GM21367 (cell line): ENCODE data around the gene HNRNPU.

Source experiments
- ATAC-seq: cut with Tn5 transposase; IDR thresholded peaks from one replicate; pipeline ENCODE4 v1.9.1; 2021; ENCODE audit not compliant: unreplicated experiment

Gene HNRNPU

DNA sequence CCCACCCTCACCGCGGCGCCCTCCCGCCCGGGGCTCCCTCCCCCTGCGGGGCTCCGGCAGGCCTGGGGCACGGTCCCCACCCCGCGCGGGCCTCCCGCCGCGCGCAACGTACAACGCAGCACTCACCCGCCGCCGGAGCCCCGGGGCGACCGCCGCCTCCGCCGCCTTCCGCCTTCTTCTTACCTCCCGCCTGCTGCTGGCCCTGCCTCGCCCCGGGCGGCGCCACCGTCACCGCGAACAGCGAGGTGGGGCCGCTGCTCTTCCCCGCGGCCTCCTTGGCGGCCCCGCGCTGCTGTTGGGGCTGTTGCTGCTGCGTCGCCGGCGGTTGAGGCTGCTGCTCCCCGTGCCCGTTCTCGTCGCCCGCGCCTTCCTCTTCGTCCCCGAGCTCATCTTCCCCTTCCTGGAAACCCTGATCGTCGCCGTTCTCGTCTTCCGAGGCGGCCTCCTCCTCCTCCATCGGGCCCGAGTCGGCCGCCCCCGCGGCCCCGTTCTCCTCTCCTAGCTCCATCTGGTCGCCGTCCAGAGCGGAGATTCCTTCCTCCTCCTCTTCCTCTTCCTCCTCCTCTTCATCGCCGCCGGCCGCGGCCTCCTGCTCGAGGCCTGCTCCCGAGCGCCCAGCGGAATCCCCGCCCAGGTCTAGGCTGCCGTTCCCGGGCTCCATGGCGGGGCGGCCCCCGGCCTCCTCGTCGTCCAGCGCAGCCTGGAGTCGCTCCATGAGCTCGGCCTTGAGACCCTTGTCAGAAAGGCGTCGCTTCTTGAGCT is 671 bp downstream of the HNRNPU start:
- ATAC-seq = no peak

DNA sequence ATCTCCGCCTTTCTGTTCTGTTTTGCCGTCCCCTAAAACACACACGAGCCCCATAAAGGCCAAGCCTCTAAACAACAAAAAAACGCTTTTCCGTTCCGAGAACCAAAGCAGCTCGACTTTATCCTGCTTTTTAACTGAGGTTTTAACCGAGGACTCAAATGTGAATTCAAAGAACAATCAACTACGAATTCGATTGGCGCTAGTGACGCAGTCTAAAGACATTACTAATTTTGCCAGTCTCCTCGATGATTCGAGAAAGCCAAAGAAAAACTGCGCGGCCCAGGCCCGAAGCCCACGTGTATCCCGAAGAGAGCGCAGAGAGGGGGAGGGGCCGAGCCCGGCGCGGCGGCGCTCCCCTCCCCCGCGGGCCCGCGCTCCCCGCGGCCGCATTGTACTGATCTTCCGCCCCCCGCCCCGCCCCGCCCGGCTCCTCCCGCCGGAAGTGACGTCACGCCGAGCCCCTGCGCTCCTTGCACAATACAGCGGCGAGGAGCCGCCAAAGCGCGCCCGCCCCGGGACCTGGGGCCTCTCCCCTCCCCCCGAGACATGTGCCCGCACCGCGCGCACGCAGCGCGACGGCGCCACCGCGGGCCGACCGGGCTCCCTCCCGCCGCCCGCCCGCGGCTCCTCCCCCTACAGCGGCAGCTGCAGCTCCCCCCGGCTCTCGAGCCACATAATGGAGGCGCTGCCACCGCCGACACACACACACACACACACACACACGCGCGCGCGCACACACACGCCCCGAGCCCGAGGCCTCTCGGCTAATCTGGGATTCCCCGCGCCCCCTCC is 1.4 kb downstream of the HNRNPU start:
- ATAC-seq = peak; percentile 59

DNA sequence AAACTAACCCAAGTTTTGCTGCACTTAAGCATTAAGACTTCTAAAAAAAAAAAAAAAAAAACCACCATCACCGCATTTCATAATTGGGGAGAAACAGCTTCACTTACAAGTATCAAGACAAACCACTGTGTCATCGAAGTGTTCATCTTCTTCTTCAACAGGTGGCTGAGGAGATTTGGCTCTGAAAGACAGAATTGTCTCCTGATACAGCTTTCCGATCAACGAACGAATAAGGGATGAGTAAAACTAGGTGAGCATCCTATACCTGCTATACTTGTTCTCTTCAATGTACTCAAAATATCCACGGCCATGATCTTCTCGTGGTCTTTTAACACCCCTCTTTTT is 2.0 kb downstream of the HNRNPU start:
- ATAC-seq = no peak

DNA sequence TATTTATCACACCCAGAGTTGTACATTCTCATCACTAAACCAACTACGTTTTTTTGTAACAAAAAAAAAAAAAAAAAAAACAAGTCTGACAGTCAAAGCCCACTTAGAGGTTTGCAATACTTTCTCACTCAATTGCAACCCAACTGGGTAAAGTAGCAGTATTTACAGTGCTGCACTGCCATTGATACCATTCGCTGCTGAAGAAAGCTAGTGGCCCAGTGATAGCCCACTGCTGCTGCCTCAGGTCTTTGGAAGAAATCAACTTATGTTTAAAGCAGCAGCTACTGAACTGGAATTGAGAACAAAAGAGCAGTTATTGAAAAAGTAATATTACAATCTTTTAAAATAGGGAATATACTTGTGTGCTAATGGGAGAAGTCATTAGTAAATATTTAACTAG is 2.7 kb downstream of the HNRNPU start:
- no peak for ATAC-seq

DNA sequence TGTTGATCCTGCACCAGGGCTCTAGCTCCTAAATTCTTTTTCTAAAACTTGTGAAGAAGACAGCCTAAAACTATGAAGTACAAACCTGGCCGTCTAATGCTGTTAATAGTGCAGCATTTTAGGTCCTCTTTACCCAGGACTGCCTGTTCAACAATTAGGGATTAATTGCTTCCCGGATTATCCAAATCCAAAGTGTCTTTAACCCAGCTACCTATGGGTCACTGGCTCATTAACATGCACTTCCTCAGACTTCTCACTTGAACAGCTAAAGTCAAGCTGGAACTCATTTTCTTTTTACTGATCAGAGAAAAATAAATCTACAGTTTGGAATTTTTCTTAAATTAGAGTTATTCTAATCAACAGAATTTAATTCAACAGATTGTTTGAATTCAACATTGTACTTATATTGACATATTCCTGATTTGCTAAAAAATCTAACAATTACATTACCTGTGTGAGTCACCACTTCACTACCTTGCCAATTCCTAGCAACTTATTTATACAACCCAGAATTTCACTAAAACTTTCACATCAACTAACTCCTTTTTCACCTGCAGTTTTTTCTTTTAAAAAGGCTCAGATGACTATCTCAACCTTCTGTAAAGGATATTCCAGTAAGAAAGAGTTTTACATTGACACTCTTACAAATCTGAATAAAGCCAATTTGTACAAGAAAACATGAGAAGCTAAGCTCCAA is 3.3 kb downstream of the HNRNPU start:
- ATAC-seq = no peak

DNA sequence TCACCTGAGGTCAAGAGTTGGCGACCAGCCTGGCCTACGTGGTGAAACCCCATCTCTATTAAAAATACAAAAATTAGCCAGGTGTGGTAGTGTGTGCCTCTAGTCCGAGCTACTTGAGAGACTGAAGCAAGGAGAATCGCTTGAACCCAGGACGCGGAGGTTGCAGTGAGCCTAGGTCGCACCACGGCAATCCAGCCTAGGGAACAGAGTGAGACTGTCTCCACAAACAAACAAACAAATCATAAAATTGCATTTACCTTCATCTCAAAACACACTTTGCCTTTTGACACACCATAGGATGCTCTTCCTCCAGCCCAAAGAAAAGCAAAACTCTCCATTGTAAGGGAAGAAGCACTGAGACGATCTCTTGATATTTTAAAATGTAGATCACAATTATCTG is 4.3 kb downstream of the HNRNPU start:
- no peak for ATAC-seq

GRCh38 chr1:244858357-244858756 is 6.0 kb downstream of the HNRNPU start:
- no peak for ATAC-seq

DNA sequence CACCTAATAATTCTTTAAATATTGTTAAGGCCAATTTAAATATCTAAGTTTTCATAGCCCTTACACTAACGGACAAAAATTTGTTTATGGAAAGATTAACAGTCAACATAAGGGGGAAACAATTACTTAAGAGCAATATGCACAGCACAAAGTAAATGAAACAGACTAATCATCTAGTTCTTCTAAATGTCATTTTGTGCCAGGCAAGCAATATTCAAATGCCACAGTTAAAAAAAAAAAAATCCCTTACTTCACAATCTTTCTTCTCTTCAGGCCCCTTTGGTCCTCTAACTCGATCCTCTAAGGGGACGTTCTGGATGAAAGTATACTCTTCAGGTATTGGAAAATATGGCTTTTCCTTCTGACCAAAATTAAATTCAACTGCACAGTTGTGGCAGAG is 6.6 kb downstream of the HNRNPU start:
- ATAC-seq = no peak

DNA sequence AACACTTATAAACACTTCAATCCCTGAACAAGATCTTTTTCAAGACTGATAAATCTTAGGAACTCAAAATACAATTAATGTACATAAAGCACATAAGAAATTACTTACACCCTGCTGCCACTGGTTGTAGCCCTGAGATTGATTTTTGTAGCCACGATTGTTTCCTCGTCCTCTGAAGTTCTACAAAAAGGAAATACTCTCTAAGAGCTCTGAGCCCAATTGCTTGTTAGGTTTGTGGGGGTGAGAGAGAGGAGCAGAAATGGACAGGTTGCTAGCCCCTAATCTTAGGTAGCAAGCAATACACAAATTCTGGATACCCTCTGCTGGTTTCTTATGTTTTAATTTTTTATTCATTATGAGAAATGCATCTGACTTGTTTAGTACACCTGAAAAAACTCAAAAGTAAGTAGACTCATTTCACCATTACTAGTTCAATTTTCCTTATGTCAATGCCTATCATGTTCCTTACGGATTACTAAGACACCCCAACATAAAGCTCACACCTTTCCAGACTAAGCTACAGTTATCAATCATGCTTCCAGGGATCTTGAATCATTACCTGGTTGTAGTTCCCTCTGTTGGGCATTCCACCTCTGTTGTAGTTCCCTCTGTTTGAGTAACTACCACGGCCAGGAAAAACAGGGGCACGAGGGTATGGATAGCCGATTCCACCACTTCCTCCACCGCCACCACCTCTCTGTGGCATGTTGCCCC is 9.3 kb downstream of the HNRNPU start:
- no peak for ATAC-seq

- ATAC-seq = no peak
These were observed 10.2 kb downstream of the HNRNPU start for GRCh38 chr1:244854166-244854565.

DNA sequence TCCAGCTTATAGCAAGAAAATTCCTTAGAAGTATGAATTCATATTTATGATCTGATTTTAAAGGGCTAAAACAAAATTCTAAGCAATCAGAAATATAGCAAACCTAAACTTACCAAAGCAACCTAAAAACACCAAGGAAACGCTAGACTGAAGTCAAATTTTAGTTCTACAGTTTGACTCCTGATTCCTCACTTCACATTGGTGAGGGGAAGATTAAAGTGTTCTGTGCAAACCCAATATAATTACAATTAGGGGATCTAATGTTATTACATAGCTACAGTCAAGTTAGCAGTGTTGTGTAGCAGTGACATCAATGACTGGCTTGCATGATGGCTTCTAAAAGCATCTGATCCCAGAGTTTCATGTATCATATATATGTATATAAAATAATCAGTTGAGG is 11.6 kb downstream of the HNRNPU start:
- no peak for ATAC-seq

GRCh38 chr1:244851546-244852231 is 12.7 kb downstream of the HNRNPU start:
- no peak for ATAC-seq

DNA sequence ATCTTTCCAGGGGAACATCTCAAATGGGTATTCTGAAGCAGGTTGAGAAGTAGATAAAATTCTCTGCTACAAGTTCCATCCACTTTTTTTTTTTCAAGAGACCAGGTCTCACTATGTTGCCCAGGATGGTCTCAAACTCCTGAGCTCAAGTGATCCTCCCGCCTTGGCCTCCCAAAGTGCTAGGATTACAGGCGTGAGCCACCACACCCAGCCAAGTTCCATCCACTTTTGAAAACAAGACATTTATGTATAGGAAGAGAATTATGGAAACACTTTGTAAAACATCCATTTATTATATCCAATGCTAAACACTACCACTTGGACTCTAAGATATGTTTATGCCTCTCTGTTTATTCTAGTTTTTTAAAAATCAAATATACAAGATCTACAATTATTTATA is 13.4 kb downstream of the HNRNPU start:
- no peak for ATAC-seq

DNA sequence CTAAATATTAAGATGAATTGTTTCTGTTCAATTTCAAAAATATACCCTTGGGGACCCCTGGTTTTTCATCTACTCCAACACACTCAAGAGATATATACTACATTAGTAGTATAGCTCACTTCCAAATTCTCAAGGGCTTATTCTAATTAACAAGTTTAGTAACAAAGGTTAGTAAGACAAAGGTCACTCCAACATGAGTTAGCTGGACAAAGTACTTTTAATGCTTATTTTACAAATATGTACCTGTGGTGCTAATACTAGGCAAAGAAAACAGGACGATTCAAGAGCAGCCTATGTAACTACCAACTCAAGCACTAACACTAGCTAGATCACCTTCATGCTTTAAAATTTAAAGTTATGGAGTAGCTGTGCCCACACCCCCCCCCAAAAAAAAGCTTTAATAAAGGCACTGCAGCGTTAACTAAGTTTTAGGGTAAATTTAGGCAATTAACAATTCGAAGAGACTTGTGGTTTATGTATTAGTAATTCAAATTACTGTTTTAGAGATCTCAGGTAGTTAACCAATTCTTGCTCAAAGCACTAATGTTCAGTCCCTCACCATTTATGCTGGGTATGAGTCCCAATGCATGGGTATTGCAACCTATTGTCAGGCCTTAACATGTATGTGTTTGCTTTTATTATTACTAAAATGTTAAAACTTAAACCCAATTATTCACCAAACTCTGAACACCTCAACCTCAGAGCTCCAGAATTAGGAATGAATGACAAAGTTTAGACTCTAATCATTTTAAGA is 14.1 kb downstream of the HNRNPU start:
- ATAC-seq = no peak

DNA sequence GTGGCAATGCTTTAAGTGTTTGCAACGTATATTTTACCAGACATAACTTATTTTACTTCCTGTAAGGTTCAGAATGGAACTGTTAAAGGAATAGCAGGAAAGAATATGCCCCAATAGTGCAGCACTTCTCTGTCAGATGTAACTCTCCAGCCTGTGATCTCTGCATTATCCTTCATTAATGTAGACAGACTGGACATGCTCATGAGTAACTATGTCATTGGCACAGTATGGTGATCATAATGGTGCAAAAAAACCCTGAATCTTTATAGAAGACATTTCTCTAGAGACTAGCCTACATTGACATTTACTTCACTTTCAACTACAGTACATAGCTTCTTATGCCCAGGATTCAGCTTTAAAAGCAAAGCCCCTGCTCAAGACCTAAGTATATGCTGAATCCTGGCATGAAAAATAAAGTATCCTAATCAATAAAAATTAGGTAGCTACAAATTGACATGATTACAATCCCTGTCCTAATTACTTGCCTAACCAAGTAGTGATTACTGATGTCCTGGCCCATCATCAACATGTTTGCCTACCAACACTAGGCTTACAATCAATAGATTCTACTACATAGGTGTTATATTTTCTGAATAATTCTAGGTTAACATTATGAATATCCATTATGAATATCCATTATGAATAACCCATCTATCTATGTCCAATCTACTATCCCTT is 15.0 kb downstream of the HNRNPU start:
- ATAC-seq = no peak

DNA sequence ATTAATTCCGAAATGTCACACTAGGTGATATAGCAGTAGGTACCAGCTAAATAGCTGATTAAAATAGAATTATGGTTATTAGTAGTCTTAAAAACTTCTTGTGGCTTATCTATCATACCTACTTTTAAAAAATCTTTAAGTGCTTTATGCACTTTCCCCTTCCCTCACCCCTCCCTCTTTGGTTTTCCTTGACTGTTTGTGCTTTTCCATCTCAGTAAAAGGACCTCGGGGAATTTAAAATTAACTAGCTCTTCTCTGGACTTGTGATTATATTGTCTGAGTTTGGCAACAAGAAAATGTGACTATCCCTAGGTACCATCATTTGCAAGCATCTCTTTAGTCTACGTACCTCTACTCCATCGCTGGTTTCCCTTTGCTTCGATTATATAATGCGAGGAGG is 17.7 kb downstream of the HNRNPU start:
- no peak for ATAC-seq

DNA sequence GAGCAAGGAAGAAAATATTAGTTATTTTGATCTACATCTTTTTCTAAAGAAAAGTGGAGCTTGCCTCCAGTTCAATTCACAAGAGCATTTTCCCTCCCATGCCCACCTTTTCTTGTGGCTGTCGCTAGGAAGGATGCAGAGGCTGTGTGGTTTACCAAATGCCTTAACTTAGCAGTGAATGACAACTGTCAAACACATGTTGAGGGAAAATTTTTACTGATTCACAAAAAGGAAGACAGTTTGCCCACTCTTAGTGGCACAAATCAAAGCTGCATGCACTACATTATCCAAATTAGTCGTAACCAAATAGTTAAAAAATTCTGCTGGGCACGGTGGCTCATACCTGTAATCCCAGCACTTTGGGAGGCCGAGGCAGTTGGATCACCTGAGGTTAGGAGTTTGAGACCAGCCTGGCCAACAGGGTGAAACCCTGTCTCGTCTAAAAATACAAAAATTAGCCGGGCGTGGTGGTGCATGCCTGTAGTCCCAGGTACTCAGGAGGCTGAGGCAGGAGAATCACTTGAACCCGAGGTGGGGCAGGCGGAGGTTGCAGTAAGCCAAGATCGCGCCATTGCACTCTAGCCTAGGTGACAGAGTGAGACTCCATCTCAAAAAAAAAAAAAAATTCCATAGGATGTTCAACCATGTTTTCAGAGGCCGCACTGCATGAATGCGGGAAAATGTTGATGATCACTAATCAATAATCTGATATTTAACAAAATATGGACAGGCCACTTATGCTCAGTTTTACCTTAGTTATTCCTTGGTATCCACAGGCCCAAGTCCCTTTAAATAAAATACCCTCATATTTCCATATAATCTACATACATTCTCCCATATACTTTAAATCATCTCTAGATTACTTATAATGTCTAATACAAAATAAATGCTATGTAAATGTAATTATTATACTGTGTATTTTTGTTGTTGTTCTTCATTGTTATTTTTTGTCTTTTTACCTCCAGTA is 19.9 kb downstream of the HNRNPU start:
- no peak for ATAC-seq
